Fibroblast of lung (primary cell): ENCODE data around the gene GABRB2.

Experiments
- CTCF ChIP-seq, 2 donors: IDR thresholded peaks in 1 of 2; conservative IDR thresholded peaks in 1 of 2; 1 replicate in 1 of 2; 2 replicates in 1 of 2; pipeline ENCODE4 v1.5.1; 2011 to 2012; ENCODE audit warnings: low read length in 2 of 2, control low read depth in 1 of 2, inconsistent platforms in 1 of 2, low read depth in 1 of 2, mild to moderate bottlenecking in 1 of 2
- EZH2 ChIP-seq: IDR thresholded peaks from 2 replicates; pipeline ENCODE4 v1.5.1; 2012; ENCODE audit warnings: low read length, control low read depth, mild to moderate bottlenecking; ENCODE audit errors: missing control alignments

- no peak for TF ChIP-seq CTCF (conservative IDR thresholded peaks at IDR 0.05 in 1 of 2, IDR thresholded peaks at IDR 0.05 in 1 of 2; ENCODE audit: low read depth in 1 of 2, low read length in 2 of 2)
- TF ChIP-seq EZH2, result no peak
These were observed 173.2 kb downstream of the GABRB2 start for GRCh38 chr5:161373345-161373707.
